Globus pallidus (tissue), 1 donor: Measurements from ENCODE around the gene C3.
"Not testable (repeated sequence)": the region's sequence is repeated elsewhere in the genome, so short reads cannot be mapped to it uniquely, and the experiment has no call there.

Experiments used
- DNase-seq: peaks from one replicate; pipeline ENCODE4 v3.0.0-alpha.2; 2015; ENCODE audit warnings: low spot score

The C3 gene

DNA sequence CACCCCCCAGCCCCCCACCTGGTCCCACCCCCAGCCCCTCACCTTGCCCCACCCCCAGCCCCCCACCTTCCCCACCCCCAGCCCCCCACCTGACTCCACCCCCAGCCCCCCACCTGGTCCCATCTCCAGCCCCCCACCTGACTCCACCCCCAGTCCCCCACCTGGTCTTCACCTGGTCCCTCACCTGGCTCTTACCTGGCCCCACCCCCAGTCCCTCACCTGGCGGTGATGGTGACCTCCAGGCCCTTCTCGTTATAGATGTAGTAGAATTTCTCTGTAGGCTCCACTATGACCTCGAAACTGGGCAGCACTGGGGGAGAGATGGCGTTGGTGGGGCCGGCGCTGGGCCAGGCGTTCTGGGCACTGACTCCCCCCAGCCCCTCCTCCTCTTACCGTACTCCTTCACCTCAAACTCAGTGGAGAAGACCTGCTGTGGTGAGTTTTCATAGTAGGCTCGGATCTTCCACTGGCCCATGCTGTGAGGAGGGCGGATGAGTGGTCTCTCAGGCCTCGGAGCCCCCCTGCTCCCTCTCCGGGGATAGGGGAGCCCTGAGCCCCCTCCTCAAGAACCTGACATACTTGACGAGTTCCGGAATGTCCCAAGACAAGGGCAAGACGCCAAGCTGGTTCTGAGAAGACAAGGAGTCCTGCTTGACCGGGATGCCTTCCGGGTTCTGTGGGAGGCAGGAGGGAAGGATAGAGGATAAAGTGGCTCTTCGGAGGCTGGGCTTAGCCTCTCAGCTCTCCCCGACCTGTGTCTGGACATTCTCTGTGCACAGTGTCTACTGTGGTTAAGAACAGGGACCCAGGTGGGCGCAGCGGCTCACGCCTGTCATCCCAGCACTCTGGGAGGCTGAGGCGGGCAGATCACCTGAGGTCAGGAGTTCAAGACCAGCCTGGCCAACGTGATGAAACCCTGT, 6.4 kb downstream of the C3 start:
- DNase-seq = no peak

DNA sequence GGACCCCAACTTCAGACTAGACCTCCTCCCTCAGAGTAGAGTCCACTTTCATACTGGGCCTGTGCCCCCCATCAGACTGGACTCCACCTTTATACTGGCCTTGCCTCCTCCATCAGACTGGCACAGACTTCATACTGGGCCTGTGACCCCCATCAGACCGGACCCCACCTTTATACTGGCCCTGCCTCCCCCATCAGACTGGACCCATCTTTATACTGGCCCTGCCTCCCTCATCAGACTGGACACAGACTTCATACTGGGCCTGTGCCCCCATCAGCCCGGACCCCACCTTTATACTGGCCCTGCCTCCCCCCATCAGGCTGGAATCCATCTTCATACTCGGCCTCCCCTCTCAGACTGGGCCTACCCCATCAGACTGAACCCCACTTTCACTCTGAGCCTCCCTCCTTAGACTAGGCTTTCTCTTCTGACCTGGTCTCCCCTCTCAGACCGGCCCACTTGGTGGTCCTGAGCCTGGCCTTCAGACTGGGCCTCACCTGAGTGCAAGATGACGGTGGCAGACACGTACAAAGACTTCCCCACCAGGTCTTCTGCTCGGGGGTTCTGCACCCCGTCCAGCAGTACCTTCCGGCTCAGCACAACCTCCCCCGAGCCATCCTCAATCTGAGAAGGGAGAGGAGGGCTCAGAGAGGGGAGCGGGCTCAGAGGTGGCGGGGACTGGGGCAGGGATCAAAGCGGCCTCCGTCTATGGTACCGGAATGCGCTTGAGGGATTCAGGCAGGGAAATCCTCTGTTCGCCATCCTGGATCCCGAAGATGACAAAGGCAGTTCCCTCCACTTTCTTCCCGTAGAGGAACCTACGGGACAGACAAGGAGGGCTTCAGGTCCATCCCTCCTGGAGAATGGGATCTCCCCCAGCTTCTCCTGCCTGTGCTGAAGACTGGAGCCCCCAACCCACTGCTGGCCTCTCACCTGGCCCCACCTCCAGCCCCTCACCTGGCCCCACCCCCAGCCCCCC, 7.5 kb downstream of the C3 start:
- no peak for DNase-seq

DNA sequence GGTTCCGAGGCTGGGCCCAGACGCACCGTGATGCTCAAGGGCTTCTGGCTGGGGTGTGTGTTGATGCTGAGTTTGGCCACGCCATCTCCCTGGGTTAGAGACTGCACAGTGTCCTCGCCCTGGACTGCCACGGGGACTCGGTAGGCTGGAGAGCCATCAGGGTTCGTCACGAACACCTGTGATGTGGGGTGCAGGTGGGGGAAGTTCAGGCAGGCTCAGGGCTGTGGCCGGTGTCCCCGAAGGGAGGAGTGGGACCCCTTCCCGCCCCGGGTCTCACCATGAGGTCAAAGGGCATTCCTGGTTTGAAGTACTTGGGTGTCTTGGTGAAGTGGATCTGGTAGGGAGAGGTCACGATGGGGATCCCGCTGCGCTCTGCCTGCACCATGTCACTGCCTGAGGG, 8.2 kb downstream of the C3 start:
- DNase-seq = no peak

DNA sequence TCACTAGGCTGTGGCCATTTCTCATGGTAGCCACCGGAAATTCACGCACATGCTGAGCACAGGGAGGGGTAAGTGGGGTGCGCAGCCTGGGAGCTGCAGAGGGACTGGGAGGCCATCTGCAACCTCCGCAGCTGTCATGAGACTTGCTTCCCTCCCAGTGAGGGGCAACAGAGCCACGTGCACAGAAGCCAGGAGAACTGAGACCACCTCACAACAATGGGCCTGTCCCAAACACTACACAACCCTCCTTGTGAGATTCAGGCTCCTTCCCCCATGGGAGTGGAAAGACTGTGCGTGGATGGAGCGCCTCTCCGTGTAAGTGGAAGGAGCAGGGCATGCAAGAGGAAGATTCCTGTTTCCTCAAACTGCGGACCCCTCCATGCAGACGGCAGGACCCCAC, 8.8 kb downstream of the C3 start:
- DNase-seq = no peak

DNA sequence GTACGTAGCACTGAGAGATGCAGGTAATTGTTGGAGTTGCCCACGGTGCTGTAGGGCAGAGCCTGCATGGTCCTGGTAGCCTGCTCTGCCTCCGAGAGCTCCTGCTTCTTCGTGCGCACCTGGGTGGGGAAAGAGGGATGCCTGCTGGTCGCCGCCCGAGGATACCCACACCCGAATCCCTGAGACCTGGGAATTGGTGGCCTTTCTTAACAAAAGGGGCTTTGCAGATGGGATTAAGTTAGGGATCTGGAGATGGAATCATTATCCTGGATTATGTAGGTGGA, 9.4 kb downstream of the C3 start:
- no peak for DNase-seq

DNA sequence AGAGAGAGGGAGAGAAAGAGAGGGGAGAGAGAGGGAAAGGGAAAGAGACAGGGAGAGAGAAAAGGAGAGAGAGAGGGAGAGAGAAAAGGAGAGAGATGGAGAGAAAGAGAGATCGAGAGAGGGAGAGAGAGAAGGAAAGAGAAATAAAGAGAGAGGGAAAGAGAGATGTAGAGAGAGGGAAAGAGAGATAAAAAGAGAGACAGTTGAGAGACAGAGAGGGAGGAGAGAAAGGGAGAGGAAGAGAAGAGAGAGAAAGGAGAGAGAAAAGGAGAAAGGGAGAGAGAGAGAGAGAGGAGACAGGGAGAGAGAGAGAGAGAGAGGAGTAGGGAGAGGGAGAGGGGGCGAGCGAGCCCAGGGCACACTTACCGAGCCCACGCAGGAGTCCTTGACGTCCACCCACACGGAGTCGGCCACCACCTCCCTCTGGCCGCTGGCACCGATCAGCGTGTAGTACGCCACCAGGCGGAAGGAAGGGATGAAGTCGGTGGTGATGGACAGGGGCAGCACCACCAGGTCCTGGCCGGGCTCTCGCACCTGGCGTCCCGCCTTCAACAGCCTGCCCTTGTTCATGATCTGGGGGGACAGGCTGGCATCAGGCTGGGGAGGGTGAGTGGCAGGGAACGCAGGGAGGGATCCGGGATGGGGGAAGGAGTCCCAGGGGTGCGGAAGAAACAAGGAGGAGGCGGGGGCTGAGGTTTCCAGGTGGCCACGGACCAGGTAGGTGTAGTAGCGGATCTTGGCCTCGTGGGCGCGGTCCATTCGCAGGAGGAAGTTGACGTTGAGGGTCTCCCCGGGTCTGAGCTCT, 10.0 kb downstream of the C3 start:
- DNase-seq = no peak

DNA sequence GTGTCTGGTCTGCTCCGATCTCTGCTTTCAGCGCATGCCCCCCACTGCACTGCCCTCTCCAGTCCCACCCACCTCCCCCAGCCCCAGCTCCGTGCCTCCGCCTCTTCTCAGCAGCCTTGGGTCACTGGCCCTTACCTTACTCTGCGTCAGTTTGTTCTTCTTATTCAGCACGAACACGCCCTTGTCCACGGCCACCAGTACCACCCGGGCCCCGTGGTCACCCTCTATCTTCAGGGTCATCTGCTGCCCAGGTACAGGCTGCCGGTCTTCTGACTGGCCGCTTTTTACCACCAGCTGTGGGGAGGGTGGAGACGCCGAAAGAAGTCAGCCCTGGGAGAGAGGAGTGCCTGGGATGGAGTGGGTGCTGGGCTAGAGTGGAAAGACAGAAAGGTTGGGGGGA, 10.9 kb downstream of the C3 start:
- DNase-seq = no peak

DNA sequence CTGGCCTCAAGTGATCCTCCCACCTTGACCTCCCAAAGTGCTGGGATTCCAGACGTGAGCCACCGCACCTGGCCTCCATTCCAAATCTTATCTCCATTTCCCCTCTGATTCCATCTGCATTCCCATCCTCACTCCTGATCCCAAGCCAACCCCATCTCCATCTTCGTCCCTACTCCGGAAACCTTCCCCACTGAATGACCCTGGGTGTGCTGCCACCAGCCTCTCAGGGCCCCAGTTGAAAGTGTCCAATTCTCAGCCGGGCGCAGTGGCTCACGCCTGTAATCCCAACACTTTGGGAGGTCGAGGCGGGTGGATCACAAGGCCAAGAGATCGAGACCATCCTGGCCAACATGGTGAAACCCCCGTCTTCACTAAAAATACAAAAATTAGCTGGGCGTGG, 11.5 kb downstream of the C3 start:
- DNase-seq = not testable (repeated sequence)

DNA sequence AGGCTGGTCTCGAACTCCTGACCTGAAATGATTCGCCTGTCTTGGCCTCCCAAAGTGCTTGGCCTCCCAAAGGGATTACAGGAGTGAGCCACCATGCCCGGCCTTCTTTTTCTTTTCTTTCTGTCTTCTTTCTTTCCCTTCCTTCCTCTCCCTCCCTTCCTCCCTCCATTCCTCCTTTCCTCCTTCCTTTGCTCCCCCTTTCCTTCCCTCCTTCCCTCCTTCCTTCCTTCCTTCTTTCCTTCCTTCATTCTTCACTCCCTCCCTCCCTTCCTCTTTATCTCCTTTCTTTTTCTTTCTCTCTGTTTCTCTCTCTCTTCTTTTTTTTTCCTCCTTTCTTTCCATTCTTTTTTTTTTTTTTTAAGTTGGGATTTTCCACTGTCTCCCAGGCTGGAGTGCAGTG, 12.1 kb downstream of the C3 start:
- DNase-seq = no peak

DNA sequence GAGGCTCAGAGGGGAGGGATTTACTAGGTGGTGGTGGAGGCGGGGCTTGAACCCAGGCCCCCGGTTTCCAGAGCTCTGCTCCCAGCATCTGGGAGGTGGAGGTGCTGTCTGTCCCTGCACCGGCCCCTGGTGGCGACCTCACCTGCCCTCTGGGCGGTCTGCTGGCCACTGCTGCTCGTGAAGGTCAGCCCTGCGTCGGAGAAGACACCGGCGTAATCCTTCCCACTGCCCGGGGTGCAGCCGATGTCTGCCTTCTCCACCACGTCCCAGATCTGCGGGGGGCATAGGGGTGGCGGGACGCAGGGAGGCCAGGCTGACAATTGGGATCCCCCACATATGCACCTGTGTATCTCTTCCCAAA, 12.8 kb downstream of the C3 start:
- DNase-seq = no peak

DNA sequence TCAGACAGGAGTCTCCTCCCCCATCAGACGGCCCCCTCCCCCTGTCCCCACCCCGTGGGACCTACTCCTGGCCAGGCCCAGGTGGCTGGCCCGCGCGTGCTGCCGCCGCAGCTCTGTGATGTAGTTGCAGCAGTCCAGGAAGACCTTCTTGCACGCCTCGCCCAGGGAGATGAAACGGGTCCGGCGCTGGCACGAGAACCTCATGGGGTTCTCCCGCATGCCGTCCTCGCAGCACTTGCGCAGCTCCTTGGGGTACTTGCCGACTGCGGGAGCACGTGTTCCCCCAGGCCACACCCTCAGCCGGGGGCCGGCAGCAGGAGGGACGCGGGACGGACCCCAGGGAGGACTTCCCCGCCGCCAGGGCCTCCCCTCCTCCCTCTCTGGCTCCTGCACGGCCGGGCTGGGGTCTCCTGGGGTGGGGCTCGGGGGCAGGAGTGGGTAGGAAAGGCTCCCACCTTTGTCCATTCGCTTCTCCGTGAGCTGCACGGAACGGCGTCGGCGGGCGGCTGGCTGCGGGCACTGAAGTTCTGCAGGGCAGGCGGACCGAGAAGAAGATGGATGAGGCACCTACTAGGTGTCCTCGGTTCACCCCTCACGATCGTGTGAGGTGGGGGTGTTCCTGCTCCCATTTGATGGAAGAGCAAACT, 13.3 kb downstream of the C3 start:
- no peak for DNase-seq

DNA sequence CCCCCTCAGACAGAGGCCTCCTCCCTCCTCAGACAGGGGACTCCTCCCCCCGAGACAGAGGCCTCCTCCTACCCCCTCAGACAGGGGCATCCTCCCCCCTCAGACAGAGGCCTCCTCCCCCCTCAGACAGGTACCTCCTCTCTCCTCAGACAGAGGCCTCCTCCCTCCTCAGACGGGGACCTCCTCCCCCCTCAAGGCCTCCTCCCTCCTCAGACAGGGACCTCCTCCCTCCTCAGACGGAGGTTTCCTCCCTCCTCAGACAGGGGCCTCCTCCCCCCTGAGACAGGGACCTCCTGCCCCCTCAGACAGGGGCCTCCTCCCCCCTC, 13.9 kb downstream of the C3 start:
- no peak for DNase-seq

DNA sequence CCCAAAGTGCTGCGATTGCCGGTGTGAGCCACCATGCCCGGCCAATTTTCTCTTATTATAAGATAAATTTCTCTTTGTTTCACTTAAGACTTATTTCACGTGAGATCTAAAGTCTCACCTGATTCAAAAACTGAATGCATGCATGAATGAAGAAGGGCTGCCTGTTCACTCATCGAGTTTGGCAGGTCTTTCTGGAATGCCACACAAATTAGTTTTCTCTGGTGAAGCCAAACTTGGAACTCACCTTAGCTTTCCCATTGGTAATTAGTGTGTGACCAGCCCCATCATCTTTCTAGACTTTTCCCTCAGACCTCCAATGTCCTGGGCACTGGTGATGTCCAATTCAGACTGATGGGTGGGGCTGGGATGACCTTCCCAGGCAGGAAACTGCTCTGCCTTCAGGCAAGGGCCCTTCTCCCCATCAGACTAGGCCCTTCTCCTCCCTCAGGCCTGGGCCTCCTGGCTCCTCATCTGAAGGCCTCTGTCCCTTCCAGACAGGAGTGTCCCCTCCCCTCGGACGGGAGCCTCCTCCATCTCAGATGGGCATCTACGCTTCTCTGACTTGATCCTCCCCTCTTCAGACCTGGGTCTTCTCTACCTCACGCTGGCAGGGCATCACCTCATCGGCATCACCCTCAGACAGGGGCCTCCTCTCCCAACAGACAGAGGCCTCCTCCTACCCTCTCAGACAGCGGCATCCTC, 14.4 kb downstream of the C3 start:
- DNase-seq = no peak

DNA sequence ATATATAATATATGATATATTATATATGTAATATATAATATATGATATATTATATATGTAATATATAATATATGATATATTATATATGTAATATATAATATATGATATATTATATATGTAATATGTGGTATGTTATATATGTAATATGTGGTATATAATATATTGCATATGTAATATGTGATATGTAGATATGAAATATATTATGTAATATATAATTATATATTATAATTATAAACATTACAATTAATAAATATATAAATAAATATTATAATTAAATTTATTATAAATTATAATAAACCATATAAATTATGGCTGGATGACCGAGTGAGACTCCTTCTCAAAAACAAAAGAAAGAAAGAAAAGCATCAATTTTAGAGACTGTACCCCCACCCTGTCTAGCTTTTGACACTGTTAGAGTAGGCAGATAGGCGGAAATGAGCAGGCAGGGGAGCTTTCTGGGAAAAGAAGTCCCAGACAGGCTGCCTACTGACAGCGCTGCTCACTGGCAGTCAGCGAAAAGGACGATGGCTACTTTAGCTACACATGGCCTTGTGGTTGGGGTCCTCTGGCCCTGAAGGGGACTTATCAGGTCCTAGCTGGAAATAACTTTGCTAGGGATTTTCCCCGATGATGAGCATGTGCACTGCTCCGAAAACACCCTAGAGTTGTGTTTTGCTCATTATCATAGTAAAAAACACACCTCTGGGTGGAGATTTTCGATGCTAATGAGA, 19.7 kb downstream of the C3 start:
- no peak for DNase-seq

DNA sequence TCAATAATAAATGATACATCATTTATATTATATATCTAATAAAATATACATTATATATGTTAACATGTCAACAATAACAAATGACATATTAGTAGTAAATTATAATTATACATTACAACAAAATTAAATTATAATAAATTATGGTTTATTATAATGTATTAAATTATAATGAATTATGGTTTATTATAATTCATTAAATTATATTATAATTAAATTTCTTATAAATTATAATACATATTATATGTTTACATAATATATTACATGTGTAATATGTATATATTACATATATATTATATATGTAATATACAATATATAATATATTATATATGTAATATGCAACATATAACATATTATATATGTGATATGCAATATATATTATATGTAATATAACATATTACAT, 20.5 kb downstream of the C3 start:
- no peak for DNase-seq

DNA sequence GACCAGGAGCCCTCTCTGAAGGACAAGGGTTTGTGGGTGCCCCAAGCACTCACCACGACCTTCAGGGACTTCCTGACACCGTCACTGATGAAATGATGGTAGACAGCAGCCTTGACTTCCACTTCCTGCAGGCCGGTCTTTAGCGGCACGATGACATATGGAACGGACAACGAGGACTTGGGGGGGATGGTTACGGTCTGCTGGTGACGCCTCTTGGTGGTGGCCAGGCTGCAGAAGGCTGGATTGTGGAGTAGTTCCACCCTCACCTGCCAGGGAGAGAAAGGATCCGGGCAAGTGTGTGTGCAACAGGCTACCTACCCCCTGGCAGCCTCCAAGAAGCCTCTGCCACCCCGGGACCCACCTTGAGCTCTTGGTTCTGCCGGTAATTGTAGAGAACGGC, 23.2 kb downstream of the C3 start:
- DNase-seq = no peak

DNA sequence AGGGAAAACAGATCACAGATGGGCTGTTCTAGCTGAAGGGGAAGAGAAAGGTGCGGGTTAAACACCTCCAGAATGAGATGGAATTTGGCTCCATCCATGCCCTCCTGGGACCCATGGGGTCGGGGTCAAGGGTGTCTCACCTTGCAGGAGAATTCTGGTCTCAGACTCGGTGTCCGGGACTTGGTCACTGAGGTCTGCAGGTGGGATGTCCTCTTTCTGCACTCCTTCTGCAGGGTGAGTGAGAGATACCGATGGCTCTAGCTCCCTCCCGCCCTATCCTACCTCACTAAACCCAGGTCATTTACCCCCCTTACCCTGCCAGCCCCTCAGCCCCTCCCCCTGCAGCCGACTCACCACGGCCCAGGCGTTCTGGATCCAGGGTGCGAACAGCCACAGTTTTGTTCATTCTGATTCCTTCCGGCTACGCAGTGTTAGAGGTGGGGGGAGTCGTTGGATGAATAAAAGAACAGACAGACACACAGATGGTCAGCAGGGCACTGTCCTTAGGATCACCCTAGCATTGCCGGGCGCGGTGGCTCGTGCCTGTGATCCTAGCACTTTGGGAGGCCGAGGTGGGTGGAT, 24.1 kb downstream of the C3 start:
- no peak for DNase-seq

DNA sequence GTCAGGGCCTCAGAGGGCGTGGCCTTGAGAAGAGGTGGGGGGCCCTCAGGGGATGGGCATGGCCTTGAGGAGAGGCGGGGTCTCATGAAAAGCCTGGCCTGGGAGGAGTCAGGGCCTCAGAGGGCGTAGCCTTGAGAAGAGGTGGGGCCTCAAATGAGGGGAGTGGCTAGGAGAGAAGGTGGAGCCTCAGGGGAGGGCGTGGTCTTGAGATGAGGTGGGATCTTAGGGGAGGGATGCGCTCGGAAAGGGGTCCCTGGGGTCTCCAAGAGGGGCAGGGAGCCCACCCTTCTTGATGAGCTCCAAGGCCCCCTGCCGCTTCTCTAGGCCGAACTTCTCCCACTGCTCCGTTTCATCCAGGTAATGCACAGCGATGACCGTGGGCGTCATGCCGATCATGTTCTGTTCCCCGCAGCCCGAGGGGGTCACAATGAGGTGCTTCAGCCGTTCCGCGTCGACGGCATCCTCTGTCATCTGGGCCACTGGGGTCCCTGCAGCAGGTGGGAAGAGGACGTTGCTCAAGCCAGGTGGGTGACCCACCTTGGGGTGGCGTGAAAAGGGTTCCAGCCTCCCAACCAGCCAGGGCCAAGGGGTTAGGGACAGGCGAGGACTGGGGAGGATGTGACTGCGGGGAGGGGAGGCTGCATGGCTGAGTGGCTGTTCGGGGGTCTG, 26.2 kb downstream of the C3 start:
- DNase-seq = no peak

DNA sequence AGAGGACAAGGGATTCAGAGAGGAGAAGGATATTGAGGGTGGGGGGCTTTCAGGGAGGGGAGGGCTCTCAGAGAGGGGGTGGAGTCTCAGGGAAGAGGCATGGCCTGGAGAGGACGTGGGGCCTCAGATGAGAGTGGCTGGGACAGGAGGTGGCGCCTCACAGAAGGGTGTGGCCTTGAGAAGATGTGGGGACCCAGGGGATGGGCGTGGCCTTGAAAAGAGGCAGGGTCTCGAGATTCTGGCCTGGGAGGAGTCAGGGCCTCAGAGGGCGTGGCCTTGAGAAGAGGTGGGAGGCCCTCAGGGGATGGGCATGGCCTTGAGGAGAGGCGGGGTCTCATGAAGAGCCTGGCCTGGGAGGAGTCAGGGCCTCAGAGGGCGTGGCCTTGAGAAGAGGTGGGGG, 26.8 kb downstream of the C3 start:
- no peak for DNase-seq

DNA sequence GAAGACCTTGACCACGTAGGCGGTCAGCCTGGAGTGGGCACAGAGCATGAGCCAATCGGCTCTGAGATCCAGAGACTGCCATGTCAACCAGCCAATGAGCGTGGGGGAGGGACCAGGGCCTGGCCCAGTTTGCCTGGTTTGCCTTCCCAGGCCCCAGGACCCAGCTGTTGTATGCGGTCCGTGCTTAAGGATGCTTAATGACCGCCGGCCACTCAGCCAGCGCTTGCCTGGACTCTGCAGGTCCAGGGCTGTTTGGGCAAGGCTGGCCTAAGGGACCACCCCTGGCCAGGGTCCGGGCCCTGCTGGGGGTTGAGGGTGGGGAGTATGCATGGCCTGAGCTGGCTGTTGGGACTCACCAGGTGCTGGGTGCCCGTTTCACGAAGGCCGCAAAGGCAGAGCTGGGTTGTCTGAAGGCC, 27.4 kb downstream of the C3 start:
- no peak for DNase-seq
